KMS-11 (cell line): ENCODE measurements around the gene CDKL2.

Experiments used
- H2AFZ ChIP-seq: fragments of 200-600 bp; sonication (generic); 2 replicates; pipeline ENCODE4 v1.6.1; 2016; ENCODE audit warnings: antibody characterized with exemption, mixed run types, low read depth
- H3K27ac ChIP-seq: fragments of 200-600 bp; sonication (generic); 2 replicates; pipeline ENCODE4 v1.6.1; 2016; ENCODE audit warnings: mild to moderate bottlenecking, mixed run types
- H3K27me3 ChIP-seq: fragments of 200-600 bp; sonication (generic); 2 replicates; pipeline ENCODE4 v1.6.1; 2017; ENCODE audit warnings: mild to moderate bottlenecking, low read depth, mixed run types, moderate library complexity; ENCODE audit not compliant: insufficient read depth
- H3K36me3 ChIP-seq: fragments of 200-600 bp; sonication (generic); 2 replicates; pipeline ENCODE4 v1.6.1; 2017; ENCODE audit warnings: mild to moderate bottlenecking, mixed run types; ENCODE audit not compliant: insufficient read depth
- H3K4me1 ChIP-seq: fragments of 200-600 bp; sonication (generic); 2 replicates; pipeline ENCODE4 v1.6.1; 2016; ENCODE audit warnings: mild to moderate bottlenecking, low read depth, mixed run types; ENCODE audit not compliant: poor library complexity, severe bottlenecking
- H3K4me2 ChIP-seq: fragments of 200-600 bp; sonication (generic); 2 replicates; pipeline ENCODE4 v1.7.0; 2016; ENCODE audit warnings: mild to moderate bottlenecking, mixed run types
- H3K4me3 ChIP-seq: fragments of 200-600 bp; sonication (generic); IDR thresholded peaks from 2 replicates; pipeline ENCODE4 v1.6.1; 2017; ENCODE audit warnings: low read depth, low read length, mixed read lengths; ENCODE audit not compliant: insufficient read depth
- H3K79me2 ChIP-seq: fragments of 200-600 bp; sonication (generic); 2 replicates; pipeline ENCODE4 v1.6.1; 2016; ENCODE audit warnings: low read depth, mixed run types; ENCODE audit not compliant: insufficient read depth
- H3K9ac ChIP-seq: fragments of 200-600 bp; sonication (generic); 2 replicates; pipeline ENCODE4 v1.6.1; 2016; ENCODE audit warnings: mild to moderate bottlenecking, mixed run types
- H4K20me1 ChIP-seq: fragments of 200-600 bp; sonication (generic); 2 replicates; pipeline ENCODE4 v1.6.1; 2016; ENCODE audit warnings: mild to moderate bottlenecking, mixed run types; ENCODE audit not compliant: insufficient read depth
- TF ChIP-seq, protein P1 (sequence below): fragments of 200-600 bp; sonication (generic); conservative IDR thresholded peaks from 2 replicates; pipeline ENCODE4 v1.6.1; 2017; ENCODE audit warnings: low read depth, mild to moderate bottlenecking, antibody characterized with exemption, low read length, moderate library complexity, mixed read lengths

The CDKL2 gene

GRCh38 chr4:75673959-75674328 lies 43.6 kb upstream of the CDKL2 start:
- TF ChIP-seq, protein P1, sequence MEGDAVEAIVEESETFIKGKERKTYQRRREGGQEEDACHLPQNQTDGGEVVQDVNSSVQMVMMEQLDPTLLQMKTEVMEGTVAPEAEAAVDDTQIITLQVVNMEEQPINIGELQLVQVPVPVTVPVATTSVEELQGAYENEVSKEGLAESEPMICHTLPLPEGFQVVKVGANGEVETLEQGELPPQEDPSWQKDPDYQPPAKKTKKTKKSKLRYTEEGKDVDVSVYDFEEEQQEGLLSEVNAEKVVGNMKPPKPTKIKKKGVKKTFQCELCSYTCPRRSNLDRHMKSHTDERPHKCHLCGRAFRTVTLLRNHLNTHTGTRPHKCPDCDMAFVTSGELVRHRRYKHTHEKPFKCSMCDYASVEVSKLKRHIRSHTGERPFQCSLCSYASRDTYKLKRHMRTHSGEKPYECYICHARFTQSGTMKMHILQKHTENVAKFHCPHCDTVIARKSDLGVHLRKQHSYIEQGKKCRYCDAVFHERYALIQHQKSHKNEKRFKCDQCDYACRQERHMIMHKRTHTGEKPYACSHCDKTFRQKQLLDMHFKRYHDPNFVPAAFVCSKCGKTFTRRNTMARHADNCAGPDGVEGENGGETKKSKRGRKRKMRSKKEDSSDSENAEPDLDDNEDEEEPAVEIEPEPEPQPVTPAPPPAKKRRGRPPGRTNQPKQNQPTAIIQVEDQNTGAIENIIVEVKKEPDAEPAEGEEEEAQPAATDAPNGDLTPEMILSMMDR, result no peak
- peak overlapping the region; percentile 52 for H3K4me3 ChIP-seq
- H3K27ac ChIP-seq, result peak overlapping the region; percentile 87
- peak overlapping the region; percentile 84 for H3K9ac ChIP-seq
- H3K79me2 ChIP-seq, result peaks cover 41% of the 10 kb centered on the region
- H2AFZ ChIP-seq, result peak overlapping the region; percentile 87
- H3K4me1 ChIP-seq, result peaks cover 35% of the 10 kb centered on the region
- H4K20me1 ChIP-seq, result peaks cover 33% of the 10 kb centered on the region
- no peaks in the 10 kb centered on the region for H3K27me3 ChIP-seq
- peak overlapping the region; percentile 85 for H3K4me2 ChIP-seq
- no peaks in the 10 kb centered on the region for H3K36me3 ChIP-seq

GRCh38 chr4:75673027-75673958 lies 43.0 kb upstream of the CDKL2 start, which contains the start of gene G3BP2:
TSS of gene G3BP2 (minus strand) at chr4:75673411. CDS start at chr4:75662025, 11,386 bp downstream.
- Histone ChIP-seq H3K27me3 (no peaks in the 10 kb centered on the region), H3K27ac (peak within 1 kb of the TSS; percentile 87), H4K20me1 (peaks cover 40% of the 10 kb centered on the region), H3K4me1 (peaks cover 42% of the 10 kb centered on the region), H2AFZ (peak within 1 kb of the TSS; percentile 87), H3K4me3 (peak within 1 kb of the TSS; percentile 95), H3K79me2 (peaks cover 48% of the 10 kb centered on the region), H3K4me2 (peak within 1 kb of the TSS; percentile 91), H3K36me3 (no peaks in the 10 kb centered on the region), H3K9ac (peak within 1 kb of the TSS; percentile 84)
- TF ChIP-seq, protein P1, result no peak

DNA sequence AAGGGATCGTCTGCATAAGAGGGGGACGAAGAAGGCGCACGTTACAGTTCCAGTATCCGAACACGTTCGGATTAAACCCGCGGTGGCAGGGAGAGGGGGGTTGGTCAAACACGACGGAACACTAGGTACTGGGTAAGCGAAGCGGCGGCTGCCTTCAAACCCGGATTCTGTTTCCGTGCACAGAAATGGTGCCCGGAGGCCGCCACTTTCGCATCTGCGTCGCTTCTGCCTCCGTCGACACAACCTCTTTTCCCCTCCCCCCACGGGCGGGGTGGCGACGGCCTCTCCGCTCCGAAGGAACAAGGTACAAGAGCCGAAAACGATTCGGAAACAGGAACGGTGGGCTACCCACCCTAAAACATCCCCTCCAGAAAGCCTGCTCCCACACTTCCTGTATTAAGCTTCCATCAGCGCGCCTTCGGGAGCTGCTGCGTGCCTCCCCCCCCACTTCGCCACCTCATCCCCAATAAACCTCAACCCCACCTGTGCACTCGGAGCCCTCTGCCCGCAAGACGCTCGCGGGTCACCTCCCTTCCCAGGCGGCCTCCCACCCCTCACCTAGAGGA lies 42.2 kb upstream of the CDKL2 start:
- Histone ChIP-seq H3K4me2 (peak overlapping the region; percentile 91), H3K79me2 (peaks cover 55% of the 10 kb centered on the region), H2AFZ (peak overlapping the region; percentile 87), H3K4me3 (peak overlapping the region; percentile 95), H3K36me3 (no peaks in the 10 kb centered on the region), H3K4me1 (peaks cover 43% of the 10 kb centered on the region), H3K27me3 (no peaks in the 10 kb centered on the region), H3K27ac (peak overlapping the region; percentile 87), H4K20me1 (peaks cover 46% of the 10 kb centered on the region), H3K9ac (peak overlapping the region; percentile 84)
- TF ChIP-seq, protein P1, result no peak

DNA sequence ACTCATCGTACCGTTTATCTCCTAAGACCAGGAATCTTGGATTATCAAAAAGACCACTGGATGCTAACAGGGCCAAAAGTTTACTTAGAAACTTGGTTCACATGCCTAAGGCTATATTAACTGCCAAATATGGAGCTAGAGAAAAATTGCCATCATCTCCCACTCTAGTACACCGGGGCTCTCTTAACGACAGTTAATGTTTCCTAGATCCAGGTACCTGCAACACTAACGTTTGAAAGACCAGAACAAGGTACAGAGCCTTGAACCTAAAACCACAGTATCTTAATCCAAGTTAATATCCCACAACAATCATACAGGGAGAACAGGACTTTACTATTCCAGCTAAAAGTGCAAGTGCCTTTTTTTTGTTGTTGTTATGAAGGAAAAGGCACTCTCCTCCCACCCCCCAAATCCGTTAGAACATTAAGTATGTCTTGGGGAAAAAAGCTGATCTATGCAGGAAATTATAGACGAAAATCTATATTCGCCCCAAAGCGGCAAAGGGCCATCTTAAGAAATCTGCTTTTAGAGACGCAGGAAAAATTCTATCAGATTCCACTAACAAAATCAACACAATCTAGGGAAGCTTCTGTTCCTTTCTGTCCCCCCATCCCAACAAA lies 41.6 kb upstream of the CDKL2 start:
- no peaks in the 10 kb centered on the region for H3K36me3 ChIP-seq
- peak overlapping the region; percentile 87; the same call in 1 of the 2 replicates for H2AFZ ChIP-seq
- H4K20me1 ChIP-seq, result peaks cover 50% of the 10 kb centered on the region
- H3K9ac ChIP-seq, result peak overlapping the region; percentile 84
- H3K4me3 ChIP-seq, result peak overlapping the region; percentile 95
- peaks cover 44% of the 10 kb centered on the region for H3K4me1 ChIP-seq
- H3K4me2 ChIP-seq, result peak overlapping the region; percentile 91
- TF ChIP-seq, protein P1, result no peak
- no peaks in the 10 kb centered on the region for H3K27me3 ChIP-seq
- H3K79me2 ChIP-seq, result peaks cover 61% of the 10 kb centered on the region
- peak overlapping the region; percentile 87 for H3K27ac ChIP-seq
